Measurements from ENCODE around the gene PPP1R9B. TPM values are rescaled to one million over a fixed set of nuclear protein-coding genes. Genes with fewer than 3 reads are reported as not detected.
A peak's percentile ranks its signal among the peaks of the same experiment; 100 is the strongest.

The PPP1R9B gene
- total and polyA plus RNA-seq, 2 donors (not counting 1 experiment from before 2014, with no cell fraction given): 80.7 to 220 TPM

DNA sequence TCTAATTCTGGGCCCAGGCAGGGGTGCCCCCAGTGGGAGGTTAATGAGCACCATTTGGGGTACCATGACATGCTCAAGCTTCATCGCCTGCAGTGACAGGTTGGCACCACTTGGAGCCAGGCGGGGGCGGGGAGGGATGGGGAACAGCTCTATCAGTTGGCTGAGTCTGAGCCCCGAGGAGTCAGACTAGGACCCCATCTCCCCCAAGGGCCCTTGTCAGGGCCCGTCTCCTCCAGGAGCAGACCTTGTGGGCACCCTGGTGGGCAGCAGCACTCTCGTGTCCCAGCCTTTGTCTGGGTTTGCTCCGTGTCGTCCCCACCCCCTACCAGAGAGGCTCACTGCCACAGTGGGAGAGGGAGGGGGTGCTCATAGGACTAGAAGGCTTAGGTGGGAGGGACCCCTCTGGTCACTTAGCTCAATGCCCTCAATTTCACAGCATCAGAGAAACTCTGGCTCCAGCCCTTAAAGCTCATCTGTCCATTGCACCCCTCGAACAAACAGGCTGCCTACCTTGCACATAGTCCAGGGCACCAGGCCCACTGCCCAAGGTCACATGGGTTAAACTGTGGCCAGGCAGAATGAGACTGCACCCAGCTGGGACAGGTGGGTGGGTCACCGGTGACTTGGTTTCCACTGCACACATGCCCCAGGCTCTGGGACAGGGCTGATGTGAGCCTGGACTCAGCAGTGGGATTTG, 4.1 kb downstream of the PPP1R9B start:
- H3K4me1 Mint-ChIP-seq: peaks cover 67% of the 10 kb centered on the region
- H2AFZ ChIP-seq (ENCODE audit: insufficient read depth, low read depth, low read length, poor library complexity, severe bottlenecking): no peak overlapping the region
- H3K9ac ChIP-seq (ENCODE audit: low read length): peak overlapping the region; percentile 95
- peak overlapping the region; percentile 82 to 94 for H3K27ac ChIP-seq (ENCODE audit: low read length in 2 of 2)
- peak overlapping the region; percentile 92 for H3K4me2 ChIP-seq (replicated peaks; ENCODE audit: low read depth, low read length, poor library complexity, severe bottlenecking)
- peak overlapping the region in 4 of 5 experiments; percentile 82 to 97 (median 89) for H3K4me3 ChIP-seq (ENCODE audit: control extremely low read depth in 1 of 5, extremely low read depth in 1 of 5, insufficient read depth in 1 of 5, low read depth in 2 of 5, low read length in 4 of 5)
- H3K4me1 ChIP-seq (ENCODE audit: control insufficient read depth in 2 of 2, insufficient read depth in 2 of 2, low read length in 2 of 2): peaks cover 55 to 68% of the 10 kb centered on the region in 2 donors
- CTCF ChIA-PET: interaction anchor here (0.7 to 5.1 kb wide), 10 partner anchors 15 to 152 kb away, joined by 3 to 59 read pairs (median 4); partner anchors contain the start of genes COL1A1 and SAMD14
- no peaks in the 10 kb centered on the region for H3K27me3 ChIP-seq (replicated peaks in 1 of 4; ENCODE audit: control extremely low read depth in 1 of 4, control insufficient read depth in 3 of 4, insufficient read depth in 4 of 4, low read length in 3 of 4)
- DNase-seq (peak; percentile 46), ATAC-seq (ENCODE audit: low read depth) (no peak)
- 67% methylated on average over 6 of the region's 10 CpGs for WGBS (ENCODE audit: insufficient coverage)
- no peaks in the 10 kb centered on the region for H3K27me3 Mint-ChIP-seq
- H3K4me3 Mint-ChIP-seq: peak overlapping the region; percentile 100
- POLR2A ChIA-PET: interaction anchor here (0.6 to 1.3 kb wide), 5 partner anchors 10 to 827 kb away, joined by 3 to 11 read pairs (median 4); no protein-coding TSS in a partner anchor
- no peaks in the 10 kb centered on the region for H3K9me3 ChIP-seq (ENCODE audit: control extremely low read depth in 1 of 3, control insufficient read depth in 2 of 3, insufficient read depth in 1 of 3, low read length in 2 of 3)
- peaks cover 88% of the 10 kb centered on the region for H4K20me1 ChIP-seq (ENCODE audit: control insufficient read depth, insufficient read depth, low read length, poor library complexity, severe bottlenecking)
- H3K79me2 ChIP-seq (ENCODE audit: control insufficient read depth, insufficient read depth, low read length): peaks cover 91% of the 10 kb centered on the region
- peaks cover 0 to 50% of the 10 kb centered on the region in 2 experiments for H3K36me3 ChIP-seq (replicated peaks in 1 of 2; ENCODE audit: control extremely low read depth in 1 of 2, control insufficient read depth in 1 of 2, extremely low read depth in 1 of 2, insufficient read depth in 2 of 2, low read length in 1 of 2)
- intact Hi-C loops (cut with micrococcal nuclease): no loop called here
- peak overlapping the region; percentile 98 for H3K27ac Mint-ChIP-seq
- no peaks in the 10 kb centered on the region for H3K9me3 Mint-ChIP-seq (ENCODE audit: insufficient read depth)
- no peak for TF ChIP-seq EZH2 (IDR thresholded peaks at IDR 0.05; ENCODE audit: borderline replicate concordance, insufficient read depth, low read depth, low read length, poor library complexity, severe bottlenecking)
- TF ChIP-seq, protein P1, sequence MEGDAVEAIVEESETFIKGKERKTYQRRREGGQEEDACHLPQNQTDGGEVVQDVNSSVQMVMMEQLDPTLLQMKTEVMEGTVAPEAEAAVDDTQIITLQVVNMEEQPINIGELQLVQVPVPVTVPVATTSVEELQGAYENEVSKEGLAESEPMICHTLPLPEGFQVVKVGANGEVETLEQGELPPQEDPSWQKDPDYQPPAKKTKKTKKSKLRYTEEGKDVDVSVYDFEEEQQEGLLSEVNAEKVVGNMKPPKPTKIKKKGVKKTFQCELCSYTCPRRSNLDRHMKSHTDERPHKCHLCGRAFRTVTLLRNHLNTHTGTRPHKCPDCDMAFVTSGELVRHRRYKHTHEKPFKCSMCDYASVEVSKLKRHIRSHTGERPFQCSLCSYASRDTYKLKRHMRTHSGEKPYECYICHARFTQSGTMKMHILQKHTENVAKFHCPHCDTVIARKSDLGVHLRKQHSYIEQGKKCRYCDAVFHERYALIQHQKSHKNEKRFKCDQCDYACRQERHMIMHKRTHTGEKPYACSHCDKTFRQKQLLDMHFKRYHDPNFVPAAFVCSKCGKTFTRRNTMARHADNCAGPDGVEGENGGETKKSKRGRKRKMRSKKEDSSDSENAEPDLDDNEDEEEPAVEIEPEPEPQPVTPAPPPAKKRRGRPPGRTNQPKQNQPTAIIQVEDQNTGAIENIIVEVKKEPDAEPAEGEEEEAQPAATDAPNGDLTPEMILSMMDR (IDR thresholded peaks at IDR 0.05): peak; percentile 43
